ENCODE results near the gene KCNH1.

KCNH1 gene

DNA sequence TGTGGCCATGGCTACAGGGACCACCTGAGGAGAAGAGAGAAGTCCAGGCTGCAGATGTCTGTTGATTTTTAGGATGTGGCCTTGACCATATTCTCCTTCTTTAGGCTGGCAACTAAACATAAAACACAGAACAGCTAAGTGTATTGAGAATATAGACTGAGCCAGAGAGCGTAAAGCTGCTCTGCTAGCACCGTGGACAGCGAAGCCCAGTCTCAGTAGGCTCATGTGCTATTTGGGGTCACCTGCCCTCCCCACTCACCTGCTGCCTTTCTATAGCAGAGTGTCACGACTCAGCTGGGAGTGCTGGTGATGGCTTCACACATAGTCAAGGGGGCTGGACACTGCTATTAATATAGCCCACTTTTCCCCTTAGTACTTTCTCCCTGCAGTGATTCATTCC, 278.5 kb downstream of the KCNH1 start:
- DNase-seq = no peak

DNA sequence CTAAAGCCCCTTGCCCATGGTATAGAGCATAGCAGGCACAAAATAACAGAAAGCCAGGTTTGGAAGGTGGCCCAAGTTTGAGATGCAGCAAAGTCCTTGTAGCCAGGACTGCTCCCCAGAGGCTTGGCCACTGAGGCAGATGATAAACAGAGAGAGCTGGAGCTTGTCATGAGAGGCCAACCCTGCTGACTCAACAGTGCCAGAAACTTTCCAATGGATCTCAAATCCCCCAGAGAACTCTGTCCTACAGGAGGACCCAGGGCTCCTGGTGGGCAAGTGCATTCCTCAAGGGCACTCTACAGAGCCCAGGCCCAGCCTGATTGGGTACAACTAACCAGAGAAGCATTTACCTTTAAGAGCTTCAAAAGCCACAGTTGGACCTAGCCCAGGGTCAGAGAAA, 280.7 kb downstream of the KCNH1 start:
- DNase-seq = no peak

DNA sequence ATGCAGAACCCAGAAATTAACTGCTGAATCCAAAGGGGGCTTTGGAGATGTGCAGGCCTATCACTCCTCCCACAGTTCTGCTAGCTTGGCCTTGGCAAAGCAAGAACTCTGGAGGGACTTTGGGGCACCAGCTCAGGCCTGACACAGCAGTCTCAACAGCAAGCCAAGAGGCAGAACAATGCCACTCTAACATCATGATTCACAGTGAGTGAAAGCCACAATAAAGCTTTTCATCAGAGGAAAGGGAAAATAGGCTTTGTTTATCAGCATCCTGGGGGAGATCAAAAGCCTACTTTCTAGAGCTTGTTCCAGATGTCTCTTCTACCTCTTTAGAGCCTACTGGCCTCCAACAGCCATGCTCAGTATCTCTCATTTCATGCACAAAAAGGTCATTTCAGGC, 283.4 kb downstream of the KCNH1 start:
- no peak for DNase-seq

DNA sequence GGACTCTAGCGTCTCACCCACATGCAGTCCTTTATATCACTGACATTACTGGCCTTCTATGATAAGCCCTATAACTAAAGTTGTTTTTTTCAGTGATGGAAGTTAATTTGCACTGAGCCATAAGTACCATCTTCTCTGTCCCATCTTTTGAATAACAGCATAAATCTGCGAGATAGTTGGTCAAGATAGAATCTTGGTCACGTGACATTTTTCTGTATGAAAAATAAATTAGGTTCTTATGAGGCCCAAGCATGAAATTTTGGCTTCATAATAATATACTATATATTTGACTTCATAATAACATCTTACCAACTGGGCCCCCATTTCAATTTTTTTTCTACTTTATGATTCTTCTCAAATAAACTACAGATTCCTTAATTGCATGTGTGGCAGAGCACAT, 285.5 kb downstream of the KCNH1 start:
- DNase-seq = no peak

DNA sequence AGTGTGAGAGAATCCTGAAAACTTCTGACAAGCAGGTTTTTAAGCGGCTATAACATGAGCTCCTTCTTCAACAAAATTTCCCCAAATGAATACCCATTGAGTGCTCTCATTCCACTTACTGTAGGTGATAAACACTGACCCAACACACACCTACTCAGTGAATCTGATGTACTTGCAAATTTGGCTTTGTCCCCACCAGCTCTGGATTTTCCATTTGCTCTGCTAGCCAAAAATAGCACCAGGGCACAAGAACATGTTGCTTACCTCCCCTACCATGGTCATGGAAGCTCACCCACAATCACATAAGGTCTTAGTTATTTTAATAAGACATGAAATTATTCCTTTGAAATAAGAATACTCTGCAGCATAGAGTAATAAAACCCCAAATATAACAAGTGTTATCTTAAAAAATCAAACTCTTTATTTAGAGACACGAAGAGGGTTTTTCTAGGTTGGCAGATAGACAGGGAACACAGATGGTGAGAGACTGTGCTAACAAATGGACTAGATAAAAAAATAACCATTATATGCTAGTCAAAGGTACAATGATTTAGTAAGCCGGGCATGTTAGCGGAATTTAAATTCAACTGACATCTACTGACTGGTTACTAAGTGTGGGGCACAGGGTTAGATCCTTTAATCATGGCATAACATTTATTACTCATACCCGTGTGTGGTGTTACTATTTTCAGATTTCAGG, 291.9 kb downstream of the KCNH1 start:
- DNase-seq = no peak

DNA sequence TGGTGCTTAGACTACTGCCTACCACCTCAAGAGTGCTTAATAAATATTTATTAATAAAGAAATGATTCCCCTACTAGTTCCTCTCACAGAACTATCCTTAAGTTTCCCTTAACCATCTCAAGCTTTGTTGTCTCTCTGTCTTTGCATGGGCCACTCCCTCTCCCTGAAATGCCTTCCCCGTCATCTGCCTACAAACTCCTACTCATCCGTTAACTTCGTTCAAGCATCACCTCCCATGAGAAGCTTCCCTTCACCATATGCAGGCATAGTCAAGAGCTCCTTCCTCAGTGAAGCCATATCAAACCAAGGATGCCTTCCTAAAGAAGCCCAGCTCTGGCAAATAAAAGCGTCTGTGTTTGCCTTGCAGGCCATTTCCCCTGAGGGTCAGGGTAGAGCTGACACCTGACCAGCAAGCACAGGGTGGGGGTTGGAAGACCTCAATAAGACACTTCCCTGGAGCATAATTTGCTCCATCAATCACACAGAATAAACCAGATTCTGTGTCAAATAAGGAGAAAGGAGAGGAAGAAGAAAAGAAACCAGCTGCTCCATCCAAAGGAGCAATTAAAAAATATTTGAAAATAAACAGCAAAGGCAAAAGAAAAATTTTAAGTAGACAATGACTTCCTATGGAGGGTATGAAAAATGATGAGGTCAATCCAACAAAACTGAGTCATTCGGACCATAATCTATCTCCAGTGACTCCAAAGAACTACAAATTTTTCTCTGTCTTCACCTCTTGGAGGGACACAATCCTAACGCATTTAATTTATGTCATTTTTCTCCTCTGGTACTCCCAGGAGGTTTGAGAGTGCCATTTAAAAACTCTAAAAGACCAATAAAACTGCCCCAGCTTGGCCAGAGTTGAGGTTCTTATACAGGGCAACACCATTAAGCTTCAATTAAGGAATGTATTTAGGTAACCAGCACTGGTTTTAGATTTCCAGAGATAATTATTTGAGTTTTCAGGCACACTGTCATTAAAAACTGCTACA, 303.6 kb downstream of the KCNH1 start:
- DNase-seq = no peak

DNA sequence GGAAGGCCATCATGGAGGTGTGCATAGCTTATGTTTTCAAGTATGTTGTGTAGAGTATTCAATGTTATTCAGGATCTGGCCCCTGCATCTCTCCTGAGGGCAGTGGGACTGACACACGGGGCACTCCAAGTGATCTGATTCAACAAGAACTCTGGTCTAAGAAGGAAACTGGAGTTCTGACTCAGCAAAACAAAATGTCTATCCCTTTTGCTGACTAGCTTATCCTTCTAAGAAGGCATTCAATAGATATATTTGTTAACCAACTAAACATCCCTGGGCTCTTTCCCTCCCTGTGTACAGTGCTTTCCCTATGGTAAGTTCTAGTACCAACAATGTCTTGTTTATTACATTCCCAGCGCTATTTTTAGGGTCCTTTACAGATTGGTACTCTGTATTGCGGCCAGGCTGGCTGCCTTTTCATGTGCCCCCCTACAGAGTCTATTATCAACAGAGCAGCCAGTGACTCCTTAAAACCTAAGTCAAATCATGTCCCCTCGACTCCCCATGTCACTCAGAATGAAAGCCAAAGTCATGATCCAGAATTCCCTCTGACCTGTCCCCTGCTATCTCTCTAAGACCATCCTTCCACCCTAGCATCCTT, 304.9 kb downstream of the KCNH1 start:
- no peak for DNase-seq

DNA sequence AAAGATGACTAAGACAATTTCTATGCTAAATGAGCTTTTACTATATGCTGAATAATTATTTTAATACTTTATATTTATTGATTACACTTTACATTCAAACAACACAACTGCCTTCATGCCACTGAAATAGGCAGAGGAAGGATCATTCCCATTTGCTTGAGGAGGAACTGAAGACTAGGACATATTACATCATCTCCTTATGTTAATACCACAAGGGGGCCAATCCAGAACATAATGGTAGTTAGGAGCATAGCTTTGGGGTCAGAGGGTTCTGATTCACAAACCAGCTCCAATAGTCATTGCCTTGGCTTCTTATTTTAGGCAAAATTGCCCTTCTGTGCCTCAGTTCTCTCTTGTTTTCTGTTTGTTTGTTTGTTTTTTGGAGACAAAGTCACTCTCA, 306.5 kb downstream of the KCNH1 start:
- no peak for DNase-seq

DNA sequence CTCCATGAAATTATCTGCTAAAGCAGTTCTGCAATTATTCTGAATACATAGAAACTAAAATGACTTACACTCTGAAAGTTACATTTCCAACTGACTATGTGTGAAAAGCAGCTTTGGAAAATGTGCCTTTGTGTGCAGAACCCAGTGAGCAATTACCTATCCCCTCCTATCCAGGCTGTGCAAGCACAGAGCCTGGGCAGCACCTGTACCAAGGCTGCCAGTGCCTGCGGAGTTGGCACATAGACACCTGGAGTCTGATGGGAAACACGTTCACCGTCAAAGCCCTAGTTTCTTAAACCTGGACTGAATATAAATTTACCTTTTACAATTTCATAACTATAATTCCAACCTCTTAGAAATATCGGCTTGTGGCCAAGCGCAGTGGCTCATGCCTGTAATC, 307.3 kb downstream of the KCNH1 start:
- DNase-seq = no peak

DNA sequence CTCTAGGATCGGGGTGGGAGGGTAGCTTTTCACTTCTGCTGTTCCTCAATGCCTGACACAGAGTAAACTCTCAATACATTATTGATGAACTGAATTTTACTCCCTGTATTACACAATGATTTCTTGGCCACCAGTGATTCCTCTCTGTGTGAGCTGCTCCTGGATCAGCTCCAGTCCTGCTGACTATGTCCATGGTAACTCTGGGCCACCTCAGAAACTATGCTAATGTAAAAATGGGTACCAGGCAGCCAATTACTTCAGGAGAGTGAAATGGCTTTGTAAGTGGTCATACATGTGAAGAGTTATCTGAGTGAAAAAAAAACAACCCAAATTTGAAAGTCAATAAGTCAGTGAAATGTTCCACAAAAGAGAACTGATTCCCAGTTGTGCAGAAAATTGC, 311.0 kb downstream of the KCNH1 start:
- DNase-seq = no peak

DNA sequence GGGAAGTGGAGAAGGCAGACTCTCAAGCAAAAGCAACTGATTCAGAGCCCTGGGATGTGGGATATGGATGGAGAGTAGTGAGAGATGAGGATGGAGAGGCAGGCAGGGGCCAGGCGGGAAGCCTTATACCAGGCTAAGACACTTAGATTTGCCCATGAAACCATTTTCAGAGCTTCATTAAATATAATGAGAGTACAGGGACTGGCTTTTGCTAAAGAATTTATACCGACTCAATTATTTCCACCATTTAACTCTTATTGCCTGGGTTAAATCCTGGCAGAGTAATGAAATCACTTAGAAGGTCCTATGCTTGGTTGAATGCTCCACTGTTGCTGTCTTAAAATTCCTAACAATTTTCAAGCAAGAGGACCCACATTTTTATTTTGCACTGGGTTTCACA, 311.7 kb downstream of the KCNH1 start:
- no peak for DNase-seq

DNA sequence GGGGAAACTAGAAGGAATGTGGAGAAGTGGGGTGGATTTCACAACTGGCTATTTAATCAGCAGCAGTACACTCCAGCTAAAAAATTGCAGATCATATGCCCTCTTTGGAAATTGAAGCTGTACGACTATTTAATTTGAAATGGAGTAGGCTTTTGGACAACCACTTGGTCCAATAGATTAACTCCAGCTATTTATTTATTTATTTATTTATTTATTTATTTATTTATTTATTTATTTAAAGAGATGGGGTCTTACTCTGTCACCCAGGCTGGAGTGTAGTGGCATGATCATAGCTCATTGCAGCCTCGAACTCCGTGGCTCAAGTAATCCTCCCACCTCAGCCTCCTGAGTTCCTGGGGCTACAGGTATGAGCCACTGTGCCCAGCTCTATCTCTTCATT, 312.3 kb downstream of the KCNH1 start:
- no peak for DNase-seq

DNA sequence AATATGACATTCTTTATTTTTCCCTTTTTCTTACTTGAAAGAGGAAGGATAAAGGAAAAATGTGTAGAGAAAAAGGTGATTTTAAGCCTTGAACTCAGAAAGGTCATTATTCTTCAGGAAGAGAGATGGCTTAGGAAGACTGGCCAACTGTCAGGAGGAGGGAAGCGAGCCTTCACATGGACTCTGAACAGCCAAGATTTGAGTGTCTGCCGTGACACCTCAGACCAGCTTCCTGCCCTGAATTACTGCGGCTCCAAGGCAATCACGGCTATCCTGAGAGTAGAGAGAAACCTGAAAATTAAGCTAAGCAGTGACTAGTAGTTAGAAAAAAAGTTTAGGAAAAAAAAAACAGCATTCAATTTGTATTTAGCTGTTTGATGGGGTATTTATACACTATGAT, 314.7 kb downstream of the KCNH1 start:
- DNase-seq = no peak

DNA sequence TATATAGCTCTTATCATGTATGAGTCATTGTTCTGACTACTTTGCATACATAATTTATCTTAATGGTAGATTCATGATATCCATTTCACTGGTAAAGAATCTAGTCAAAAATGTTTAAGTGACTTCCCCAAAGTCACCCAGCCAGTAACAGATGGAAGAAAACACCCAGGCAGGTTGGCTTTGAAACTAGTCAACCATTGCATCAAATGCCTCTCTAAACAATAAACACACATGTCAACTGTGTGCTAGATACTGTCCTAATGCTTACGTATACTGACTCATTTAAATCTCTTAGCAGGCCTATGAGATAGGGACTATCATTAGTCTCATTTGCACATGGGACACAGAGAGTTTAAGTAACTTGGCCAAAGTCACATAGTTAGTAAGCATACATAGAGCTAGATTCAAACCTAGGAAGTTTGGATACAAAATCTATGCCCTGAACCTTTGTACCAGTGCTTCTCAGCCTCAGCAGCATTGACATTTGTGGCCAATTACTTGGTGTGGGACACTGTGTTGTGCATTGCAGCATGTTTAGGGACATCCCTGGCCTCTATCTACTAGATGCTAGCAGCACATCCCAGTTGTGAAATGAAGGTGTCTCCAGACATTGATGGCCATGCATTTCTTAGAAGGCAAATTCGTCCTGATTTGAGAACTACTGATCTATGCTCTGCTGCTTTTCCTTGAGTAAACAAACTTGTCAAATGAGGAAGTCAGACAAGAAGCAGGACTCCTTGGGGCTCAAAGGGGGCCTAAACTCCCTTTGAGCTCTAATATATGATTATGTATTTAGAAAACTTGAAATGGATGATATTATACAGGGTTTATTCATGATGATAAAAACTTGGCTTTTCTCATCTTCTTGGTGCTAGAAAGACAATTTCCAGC, 316.3 kb downstream of the KCNH1 start:
- DNase-seq = no peak

DNA sequence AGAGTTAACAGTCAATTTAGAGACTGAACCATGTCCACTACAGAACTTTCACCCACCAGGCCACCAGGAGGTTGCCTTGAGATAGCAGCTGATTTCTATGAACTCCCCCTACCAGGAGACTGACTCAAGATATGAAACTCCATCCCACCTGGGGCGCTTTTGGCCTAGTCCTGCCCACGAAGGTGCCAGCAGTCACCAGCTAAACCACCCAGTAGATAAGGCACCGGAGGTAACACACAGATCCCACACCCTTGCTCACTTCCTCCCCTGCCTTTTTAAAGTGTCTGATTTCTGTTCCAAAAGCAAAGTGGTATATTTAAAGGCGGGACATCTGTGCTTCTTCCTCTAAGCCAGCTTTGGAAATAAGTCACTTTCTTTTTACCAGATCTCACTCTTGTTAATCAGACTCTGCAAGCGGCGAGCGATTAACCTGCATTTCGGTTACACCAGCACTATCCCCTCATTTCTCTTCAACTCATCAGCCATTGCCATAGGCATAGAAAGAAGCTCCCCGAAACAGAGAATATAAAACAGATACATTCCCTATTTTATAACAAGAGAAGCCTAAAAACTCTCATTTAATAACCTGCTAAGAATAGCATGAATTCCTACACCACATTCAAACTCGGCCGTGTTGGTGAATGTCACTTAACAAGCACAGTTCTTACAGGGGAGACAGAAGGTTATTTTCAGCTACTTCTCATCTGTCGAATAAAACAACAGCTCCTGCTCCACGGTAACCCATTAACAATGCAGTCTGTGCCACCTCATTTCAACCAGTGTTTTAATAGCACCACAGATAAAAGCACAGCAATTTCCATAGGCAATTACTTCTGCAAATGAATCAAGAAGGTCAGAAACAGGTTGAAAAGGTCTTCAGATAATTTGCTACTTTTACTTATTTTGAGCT, 318.1 kb downstream of the KCNH1 start:
- DNase-seq = no peak

DNA sequence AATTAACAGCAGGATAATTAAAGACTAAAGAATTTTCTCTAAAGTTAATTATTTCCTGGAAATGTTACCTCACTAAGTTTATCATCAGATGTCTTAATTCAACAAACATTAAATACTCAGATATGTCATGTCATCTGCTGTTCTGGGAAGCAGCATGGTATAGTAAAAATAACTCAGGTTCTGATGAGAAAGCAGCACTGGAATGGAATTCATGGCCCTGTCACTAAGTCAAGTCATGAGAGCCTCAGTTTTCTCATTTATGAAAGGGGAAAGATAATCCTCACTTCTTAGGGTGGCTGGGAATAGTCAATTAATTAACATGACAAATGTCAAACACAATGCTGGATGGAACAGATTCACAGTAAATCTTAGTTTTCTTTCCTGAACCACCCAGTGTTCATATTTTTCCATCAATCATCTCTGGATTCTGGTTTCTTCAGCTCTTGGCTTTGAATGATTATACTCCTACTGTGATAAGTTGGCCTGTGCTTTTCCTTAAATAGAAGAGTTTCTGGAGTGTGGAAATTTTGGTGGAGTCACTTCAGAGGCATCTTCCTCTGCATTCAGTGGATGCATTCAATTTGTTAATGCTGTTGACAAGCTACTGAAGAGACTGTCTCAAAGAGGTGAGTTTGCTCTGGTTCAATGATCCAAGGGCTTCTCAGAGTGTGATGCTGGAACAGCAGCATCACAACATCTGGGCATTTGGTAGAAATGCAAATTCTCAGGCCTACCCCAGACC, 319.4 kb downstream of the KCNH1 start:
- DNase-seq = no peak

DNA sequence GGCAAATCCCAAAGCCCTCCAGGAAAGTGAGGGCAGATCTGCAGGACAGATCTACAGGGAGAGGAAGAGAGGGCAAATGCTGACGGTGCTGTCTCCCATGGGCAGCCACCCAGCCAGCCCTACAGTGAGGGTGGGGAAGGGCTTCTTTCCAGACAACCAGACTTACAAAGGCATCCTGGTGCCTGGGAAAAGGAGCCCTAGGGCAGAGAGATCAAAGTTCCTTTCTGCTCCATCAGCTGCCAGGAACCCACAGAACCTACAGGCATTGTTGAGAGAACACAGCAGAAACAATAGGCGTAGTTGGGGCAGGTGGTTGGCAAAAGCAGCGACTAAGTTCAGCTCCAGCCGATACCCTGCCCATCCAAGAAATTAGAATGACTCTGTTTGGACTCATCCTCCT, 332.4 kb downstream of the KCNH1 start:
- no peak for DNase-seq

DNA sequence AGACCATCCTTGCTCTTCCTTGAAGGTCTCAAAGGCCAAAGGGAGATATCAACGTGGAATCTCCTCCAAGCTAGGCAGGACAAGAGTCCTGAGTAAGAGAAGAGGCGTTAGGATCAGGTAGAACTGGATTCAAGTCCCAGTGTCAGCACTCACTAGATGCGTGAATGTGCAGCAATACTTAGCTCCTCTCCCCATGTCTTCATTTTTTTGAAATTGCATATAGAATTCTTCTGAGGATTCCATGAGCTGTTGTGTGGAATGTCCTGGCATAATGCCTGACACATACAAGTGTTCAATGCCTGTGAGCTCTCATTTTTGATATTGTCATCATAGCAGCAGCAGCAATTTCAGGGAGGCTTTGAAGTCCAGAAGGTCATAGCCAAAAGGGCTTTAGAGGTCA, 333.2 kb downstream of the KCNH1 start:
- DNase-seq = no peak

DNA sequence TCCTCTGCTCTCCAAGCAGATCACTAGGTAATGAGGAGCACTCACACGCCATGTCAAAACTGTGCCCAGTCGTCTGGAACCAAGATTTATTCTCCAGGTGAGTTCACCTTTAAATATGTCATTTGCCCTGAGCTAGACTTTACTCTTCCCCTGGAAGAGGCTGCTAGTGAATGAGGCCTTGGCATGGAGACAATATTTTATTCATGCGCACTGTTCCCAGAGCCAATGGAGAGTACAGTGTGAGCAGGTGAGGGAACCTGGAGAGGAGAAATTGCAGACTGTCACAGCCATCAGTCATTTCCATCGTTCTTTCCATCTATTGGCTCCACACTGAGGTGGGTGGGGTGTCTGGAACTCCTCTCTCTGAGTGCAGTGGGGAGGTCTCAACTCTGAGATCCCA, 333.6 kb downstream of the KCNH1 start:
- DNase-seq = no peak

DNA sequence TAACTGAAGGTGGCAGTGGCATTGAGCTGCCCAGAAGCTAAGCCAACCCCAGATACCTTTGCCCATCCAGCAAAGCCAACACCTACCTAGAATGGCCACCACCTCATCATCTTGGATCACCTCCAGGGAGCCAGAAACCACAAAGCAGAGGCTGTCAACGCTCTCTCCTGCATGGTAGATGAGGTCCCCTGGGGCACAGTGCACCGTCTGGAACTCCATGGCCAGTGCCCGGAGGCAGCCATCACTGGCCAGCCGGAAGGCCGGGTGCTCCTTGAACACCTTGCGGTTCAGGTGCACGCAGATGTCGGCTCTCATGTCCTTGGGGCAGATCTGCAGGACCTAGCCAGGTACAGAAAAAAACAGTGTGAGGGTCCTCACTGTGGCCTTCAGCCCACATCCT, 336.5 kb downstream of the KCNH1 start:
- no peak for DNase-seq

DNA sequence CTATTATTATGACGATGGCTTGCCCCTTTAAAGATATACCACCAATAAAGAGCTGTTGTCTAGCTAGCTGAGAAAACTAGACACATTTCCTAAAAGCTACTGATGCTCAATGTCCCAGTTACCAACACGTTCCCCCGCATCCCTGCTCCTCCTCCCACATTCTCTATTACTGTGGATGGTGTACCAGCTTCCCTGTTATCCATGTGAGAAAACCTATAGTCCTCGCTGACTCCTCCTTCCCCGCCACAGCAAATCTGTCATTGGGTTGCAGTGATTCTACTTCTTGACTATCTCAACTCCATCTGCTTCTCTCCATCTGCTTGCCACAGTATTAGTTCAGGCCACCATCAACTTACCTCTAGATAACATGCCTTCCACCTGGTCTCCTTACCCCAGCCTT, 337.5 kb downstream of the KCNH1 start:
- no peak for DNase-seq

Measured in hematopoietic multipotent progenitor cell treated with erythropoietin and hydrocortisone succinate and interleukin-3 and kit ligand, for 8 days (in vitro differentiated cells).